Suprapubic skin (tissue), 4 donors: ENCODE data around the gene NCAPG2. TPM values are rescaled to one million over a fixed set of nuclear protein-coding genes. Genes with fewer than 3 reads are reported as not detected.

Experiments
- DNase-seq, 2 donors: peaks; one replicate each; pipeline ENCODE4 v3.0.0-alpha.2; 2019; ENCODE audit warnings: low spot score in 2 of 2
- H3K27ac ChIP-seq: fragments of 200-600 bp; sonication (generic); one replicate; pipeline ENCODE4 v1.5.1; 2019
- H3K27me3 ChIP-seq: fragments of 200-600 bp; sonication (generic); one replicate; pipeline ENCODE4 v1.5.1; 2019
- H3K36me3 ChIP-seq: fragments of 200-600 bp; sonication (generic); one replicate; pipeline ENCODE4 v1.5.1; 2019
- H3K4me1 ChIP-seq: fragments of 200-600 bp; sonication (generic); one replicate; pipeline ENCODE4 v1.5.1; 2019
- H3K4me3 ChIP-seq: fragments of 200-600 bp; sonication (generic); one replicate; pipeline ENCODE4 v1.5.1; 2019; ENCODE audit warnings: mild to moderate bottlenecking
- H3K9me3 ChIP-seq: fragments of 200-600 bp; sonication (generic); one replicate; pipeline ENCODE4 v1.5.1; 2019
- EP300 ChIP-seq: sonication (generic); formaldehyde crosslinking; IDR thresholded peaks from one replicate; pipeline ENCODE4 v1.6.1; 2017; ENCODE audit warnings: antibody characterized with exemption
- POLR2A ChIP-seq, 2 donors: fragments of 450-650 bp; IDR thresholded peaks; one replicate each; pipeline ENCODE4 v1.6.1; 2017; ENCODE audit warnings: antibody characterized with exemption in 2 of 2, mild to moderate bottlenecking in 2 of 2, moderate library complexity in 2 of 2
- POLR2AphosphoS5 ChIP-seq, 3 donors: sonication (generic); formaldehyde crosslinking; IDR thresholded peaks; one replicate each; pipeline ENCODE4 v1.6.1; 2017; ENCODE audit warnings: antibody characterized with exemption in 3 of 3
- WGBS: methylation state at CpG from one replicate; pipeline ENCODE4 v1.1.5; 2018; 5-methylcytosine and 5-hydroxymethylcytosine counted together
- total RNA-seq, 4 donors: library from RNA; depleted of rRNA; stranded (reverse); fragments of >200 nt; gene quantifications; one replicate each; pipeline ENCODE4 v1.1.0, GENCODE V29; 2016
- TF ChIP-seq, protein P1 (sequence below), 2 donors: fragments of 200-600 bp in 1 of 2; fragments of 450-650 bp in 1 of 2; sonication (generic) in 1 of 2; IDR thresholded peaks; one replicate each; pipeline ENCODE4 v1.5.1; 2016 to 2019; ENCODE audit warnings: antibody characterized with exemption in 2 of 2, mild to moderate bottlenecking in 1 of 2, moderate library complexity in 1 of 2

Gene NCAPG2
- total RNA-seq, 4 donors from 2014 or later = 5.6 to 11.4 (median 7.2) TPM

- 77% methylated on average over 23 of the region's 23 CpGs for WGBS
- Histone ChIP-seq H3K27ac (no peak overlapping the region), H3K9me3 (no peaks in the 10 kb centered on the region), H3K4me1 (no peaks in the 10 kb centered on the region), H3K4me3 (no peak overlapping the region), H3K27me3 (no peaks in the 10 kb centered on the region), H3K36me3 (peaks cover 56% of the 10 kb centered on the region)
- no peak for DNase-seq
- TF ChIP-seq, protein P1, sequence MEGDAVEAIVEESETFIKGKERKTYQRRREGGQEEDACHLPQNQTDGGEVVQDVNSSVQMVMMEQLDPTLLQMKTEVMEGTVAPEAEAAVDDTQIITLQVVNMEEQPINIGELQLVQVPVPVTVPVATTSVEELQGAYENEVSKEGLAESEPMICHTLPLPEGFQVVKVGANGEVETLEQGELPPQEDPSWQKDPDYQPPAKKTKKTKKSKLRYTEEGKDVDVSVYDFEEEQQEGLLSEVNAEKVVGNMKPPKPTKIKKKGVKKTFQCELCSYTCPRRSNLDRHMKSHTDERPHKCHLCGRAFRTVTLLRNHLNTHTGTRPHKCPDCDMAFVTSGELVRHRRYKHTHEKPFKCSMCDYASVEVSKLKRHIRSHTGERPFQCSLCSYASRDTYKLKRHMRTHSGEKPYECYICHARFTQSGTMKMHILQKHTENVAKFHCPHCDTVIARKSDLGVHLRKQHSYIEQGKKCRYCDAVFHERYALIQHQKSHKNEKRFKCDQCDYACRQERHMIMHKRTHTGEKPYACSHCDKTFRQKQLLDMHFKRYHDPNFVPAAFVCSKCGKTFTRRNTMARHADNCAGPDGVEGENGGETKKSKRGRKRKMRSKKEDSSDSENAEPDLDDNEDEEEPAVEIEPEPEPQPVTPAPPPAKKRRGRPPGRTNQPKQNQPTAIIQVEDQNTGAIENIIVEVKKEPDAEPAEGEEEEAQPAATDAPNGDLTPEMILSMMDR (IDR thresholded peaks at IDR 0.05) = no peak
- TF ChIP-seq EP300 = no peak
- TF ChIP-seq POLR2AphosphoS5 (IDR thresholded peaks at IDR 0.05) = no peak
- TF ChIP-seq POLR2A (IDR thresholded peaks at IDR 0.05) = no peak
These were observed 26.1 kb upstream of the NCAPG2 start for GRCh38 chr7:158730383-158731346.

DNA sequence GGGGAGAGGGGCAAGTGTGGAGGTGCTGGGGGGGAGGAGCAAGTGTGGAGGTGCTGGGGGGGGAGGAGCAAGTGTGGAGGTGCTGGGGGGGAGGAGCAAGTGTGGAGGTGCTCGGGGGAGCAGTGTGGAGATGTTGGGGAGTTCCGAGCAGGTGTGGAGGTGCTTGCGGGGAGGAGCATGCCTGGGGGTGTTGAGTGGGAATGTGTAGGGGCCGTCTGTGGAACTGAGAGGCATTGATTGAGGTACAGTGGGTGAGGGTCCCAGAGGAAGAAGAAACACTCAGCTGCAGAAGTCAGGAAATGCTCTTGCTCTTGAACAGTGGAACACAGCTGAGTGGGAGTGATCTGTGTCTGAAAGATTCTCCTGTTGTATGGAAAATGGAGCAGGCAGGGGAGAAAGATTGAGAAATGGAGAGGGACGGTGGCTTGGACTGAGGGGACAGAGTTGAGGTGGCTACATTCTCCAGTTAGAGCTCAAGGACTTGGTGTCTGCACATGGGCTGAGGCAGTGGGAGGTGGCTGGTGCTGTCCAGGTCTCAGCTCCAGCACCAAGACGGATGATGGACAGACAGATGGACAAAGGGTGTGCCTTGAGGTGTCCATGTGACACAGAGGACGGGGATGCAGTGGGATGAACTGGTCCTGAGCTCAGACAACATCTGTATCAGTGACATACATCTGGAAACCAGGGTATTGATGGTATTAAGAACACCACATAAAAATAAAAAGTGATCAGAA, 25.2 kb upstream of the NCAPG2 start:
- WGBS = 92% methylated on average over 7 of the region's 7 CpGs
- peaks cover 47% of the 10 kb centered on the region for H3K36me3 ChIP-seq
- H3K4me1 ChIP-seq = no peaks in the 10 kb centered on the region
- no peak overlapping the region for H3K4me3 ChIP-seq
- H3K9me3 ChIP-seq = no peaks in the 10 kb centered on the region
- no peak for DNase-seq
- TF ChIP-seq POLR2AphosphoS5 (IDR thresholded peaks at IDR 0.05) (no peak), POLR2A (IDR thresholded peaks at IDR 0.05) (no peak), EP300 (no peak)
- TF ChIP-seq, protein P1 (IDR thresholded peaks at IDR 0.05) = no peak
- no peaks in the 10 kb centered on the region for H3K27me3 ChIP-seq
- no peak overlapping the region for H3K27ac ChIP-seq

- H3K4me3 ChIP-seq = no peak overlapping the region
- H3K4me1 ChIP-seq = no peaks in the 10 kb centered on the region
- H3K27me3 ChIP-seq = no peaks in the 10 kb centered on the region
- DNase-seq = no peak
- TF ChIP-seq EP300 (no peak), POLR2AphosphoS5 (IDR thresholded peaks at IDR 0.05) (no peak), POLR2A (IDR thresholded peaks at IDR 0.05) (no peak)
- TF ChIP-seq, protein P1 (IDR thresholded peaks at IDR 0.05) = no peak
- no peaks in the 10 kb centered on the region for H3K9me3 ChIP-seq
- WGBS = 87% methylated on average over 16 of the region's 16 CpGs
- H3K27ac ChIP-seq = no peak overlapping the region
- H3K36me3 ChIP-seq = peaks cover 40% of the 10 kb centered on the region
These were observed 24.5 kb upstream of the NCAPG2 start for GRCh38 chr7:158728911-158729645.

- H3K27me3 ChIP-seq = no peaks in the 10 kb centered on the region
- H3K36me3 ChIP-seq = peaks cover 30% of the 10 kb centered on the region
- H3K9me3 ChIP-seq = no peaks in the 10 kb centered on the region
- DNase-seq = no peak
- no peak overlapping the region for H3K4me3 ChIP-seq
- TF ChIP-seq POLR2A (IDR thresholded peaks at IDR 0.05) = no peak
- no peak for TF ChIP-seq EP300
- TF ChIP-seq, protein P1 (IDR thresholded peaks at IDR 0.05) = no peak
- WGBS = 99% methylated on average over 5 of the region's 5 CpGs
- no peaks in the 10 kb centered on the region for H3K4me1 ChIP-seq
- no peak overlapping the region for H3K27ac ChIP-seq
These were observed 23.1 kb upstream of the NCAPG2 start for GRCh38 chr7:158727690-158728089.
